Cardiac fibroblast (primary cell): ENCODE data around the gene CPEB1.

ENCODE experiments used
- DNase-seq, 2 donors: peaks; one replicate each; pipeline versions ENCODE4 v3.0.0 to v3.0.0-alpha.2; 2010; ENCODE audit warnings: low read depth in 2 of 2
- H3K4me3 ChIP-seq, 2 donors: replicated peaks in 1 of 2; 1 replicate in 1 of 2; 2 replicates in 1 of 2; pipeline ENCODE4 v1.5.1; 2011; ENCODE audit warnings: low read depth in 2 of 2, low read length in 2 of 2, mild to moderate bottlenecking in 2 of 2, moderate library complexity in 1 of 2
- TF ChIP-seq, protein P1 (sequence below): IDR thresholded peaks from one replicate; pipeline ENCODE4 v1.5.1; 2011; ENCODE audit warnings: low read depth, mild to moderate bottlenecking, low read length, inconsistent platforms

CPEB1 gene

DNA sequence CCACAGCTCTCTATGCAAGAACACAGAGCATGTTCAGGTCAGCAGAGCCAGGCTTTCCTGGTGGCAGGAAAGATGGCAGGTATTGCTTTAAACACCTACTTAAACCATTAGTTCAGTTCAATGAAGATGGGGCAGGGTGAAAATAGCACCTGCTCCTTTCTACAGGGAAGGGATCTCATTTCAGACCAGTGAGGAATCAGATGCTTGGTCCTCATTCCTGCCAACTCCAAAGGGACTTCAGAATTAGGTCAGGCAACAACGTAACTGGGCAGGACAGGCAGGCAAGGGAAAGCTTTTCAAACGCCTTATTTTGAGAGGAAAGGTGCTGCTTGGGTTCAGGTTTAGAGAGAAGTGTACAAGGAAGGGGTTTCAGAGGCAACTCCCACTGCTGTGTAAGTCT lies 94.3 kb downstream of the CPEB1 start:
- no peak overlapping the region for H3K4me3 ChIP-seq
- no peak for DNase-seq
- TF ChIP-seq, protein P1, sequence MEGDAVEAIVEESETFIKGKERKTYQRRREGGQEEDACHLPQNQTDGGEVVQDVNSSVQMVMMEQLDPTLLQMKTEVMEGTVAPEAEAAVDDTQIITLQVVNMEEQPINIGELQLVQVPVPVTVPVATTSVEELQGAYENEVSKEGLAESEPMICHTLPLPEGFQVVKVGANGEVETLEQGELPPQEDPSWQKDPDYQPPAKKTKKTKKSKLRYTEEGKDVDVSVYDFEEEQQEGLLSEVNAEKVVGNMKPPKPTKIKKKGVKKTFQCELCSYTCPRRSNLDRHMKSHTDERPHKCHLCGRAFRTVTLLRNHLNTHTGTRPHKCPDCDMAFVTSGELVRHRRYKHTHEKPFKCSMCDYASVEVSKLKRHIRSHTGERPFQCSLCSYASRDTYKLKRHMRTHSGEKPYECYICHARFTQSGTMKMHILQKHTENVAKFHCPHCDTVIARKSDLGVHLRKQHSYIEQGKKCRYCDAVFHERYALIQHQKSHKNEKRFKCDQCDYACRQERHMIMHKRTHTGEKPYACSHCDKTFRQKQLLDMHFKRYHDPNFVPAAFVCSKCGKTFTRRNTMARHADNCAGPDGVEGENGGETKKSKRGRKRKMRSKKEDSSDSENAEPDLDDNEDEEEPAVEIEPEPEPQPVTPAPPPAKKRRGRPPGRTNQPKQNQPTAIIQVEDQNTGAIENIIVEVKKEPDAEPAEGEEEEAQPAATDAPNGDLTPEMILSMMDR: no peak

DNA sequence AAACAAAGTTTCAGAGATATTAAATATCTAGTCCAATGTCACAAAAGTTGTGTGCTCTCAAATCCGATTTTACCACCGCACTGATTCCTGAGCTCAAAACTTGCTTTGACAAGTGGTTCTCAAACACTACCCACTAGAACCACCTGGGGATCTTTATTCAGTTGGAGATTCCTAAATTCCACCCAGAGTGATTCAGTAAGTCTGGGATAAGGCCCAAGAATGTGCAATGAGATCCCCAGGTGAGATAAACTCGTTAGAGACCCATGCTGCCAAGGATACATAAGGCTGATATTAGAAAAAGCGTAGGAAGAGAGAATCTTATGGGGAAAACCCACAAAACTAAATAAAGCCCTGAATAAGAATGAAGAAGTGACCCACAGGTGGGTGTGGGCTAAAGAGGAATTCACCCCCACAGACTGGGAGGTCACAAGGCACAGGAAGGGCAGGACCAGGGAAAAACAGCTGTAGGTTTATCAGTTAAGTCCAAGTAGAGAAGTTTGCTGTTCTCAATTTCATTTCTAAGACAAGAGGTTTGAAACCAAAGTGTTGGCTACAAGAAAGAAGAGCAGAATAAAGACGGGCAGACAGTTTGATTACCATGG lies 95.4 kb downstream of the CPEB1 start:
- no peak overlapping the region for H3K4me3 ChIP-seq
- no peak for DNase-seq
- TF ChIP-seq, protein P1: no peak

DNA sequence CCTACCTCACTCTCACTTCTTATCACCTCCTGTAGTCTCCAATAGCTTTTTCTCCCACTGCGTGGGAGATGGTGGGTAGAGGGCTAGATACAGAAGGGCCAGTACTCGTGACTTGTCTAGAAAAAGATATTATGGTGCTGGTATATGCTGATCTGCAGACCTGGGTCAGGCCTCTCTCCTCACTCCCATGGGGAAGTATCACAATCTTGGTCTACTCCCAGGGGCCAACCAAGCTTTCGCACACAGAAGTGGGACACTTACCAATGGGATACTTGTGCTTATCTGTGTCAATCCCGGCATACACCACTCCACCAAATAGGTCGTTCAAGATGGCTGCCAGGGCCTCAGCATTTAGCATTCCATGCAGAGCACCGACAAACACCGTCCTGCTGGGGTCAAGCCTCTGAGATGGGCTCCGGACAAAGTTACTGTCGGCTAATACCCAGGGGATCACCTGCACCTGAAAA lies 97.9 kb downstream of the CPEB1 start:
- no peak for DNase-seq
- TF ChIP-seq, protein P1: no peak
- H3K4me3 ChIP-seq: no peak overlapping the region

DNA sequence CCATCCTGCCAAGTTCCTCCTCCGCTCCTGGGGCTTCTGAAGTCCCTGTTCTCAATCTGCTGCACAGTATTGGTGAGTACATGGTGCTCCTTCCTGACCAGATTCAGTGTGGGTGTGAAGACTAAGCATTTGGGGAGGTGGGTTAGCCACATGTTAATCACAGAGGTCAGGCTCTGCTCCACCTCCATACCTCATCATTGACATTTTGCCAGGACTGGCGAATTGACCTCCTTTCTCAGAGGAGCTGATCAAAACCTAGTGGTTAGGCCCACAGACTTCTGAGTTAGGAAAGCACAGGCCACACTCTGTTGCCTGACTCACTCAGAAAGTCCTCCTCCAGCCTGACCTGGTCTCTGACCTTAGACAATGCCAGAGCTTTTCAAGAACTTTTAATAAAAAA lies 98.5 kb downstream of the CPEB1 start:
- TF ChIP-seq, protein P1: no peak
- no peak overlapping the region for H3K4me3 ChIP-seq
- no peak for DNase-seq

DNA sequence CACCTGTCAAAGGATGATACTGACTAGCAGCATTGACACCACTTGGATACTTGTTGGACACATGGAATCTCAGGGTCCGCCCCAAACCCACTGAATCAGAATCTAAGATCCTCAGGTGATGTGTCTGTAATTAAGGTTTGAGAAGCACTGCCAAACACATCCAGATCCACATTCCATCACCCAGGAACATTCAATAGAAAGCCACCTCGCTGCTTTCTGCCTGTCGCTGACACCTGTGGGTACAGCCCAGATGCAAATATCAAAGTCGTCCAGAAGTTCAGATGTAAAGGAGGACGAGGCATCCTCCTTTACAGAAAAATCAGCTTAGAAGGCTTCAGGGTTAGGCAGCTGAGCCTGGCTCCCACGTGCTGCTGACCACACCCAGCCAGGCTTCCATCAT lies 101.7 kb downstream of the CPEB1 start:
- TF ChIP-seq, protein P1: no peak
- DNase-seq: no peak
- no peak overlapping the region for H3K4me3 ChIP-seq

DNA sequence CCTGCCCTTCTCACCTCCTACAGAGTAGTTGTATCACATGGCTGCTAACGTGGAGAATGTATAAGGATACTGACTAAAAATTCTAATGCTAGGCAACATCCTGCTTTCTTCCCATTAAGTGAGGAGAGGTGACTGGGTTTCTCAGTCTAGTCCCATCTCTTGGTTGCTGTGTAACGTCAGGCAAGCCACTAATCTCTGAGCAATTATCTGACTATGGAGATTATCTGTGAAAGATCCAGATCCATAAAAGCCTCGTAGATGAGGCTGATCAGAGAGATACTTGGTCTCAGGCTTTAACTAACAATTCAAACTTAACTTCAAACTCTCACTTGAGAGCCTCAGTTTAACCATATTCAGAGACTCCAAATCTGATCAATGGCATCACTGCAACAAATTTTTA lies 102.2 kb downstream of the CPEB1 start:
- H3K4me3 ChIP-seq: no peak overlapping the region
- TF ChIP-seq, protein P1: no peak
- DNase-seq: no peak

DNA sequence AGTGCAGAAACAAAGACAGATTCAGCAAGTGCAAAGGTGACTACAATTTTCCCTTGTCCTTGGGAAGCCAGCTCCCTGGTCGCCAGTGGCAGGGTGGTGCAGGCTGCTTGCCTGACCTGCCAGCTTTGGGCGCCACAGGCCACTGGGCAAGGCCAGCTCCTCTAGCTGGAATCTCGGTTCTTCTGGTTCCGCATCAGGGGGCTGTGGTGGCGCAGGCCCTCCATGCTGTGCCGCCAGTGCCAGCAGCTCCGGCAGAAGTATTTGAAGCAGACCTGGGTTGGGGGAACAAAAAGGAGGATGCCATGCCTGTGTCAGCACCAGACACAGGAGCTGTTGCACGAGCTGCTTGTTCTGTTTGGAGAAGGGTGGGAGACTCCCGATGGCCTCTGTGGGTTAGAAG lies 102.7 kb downstream of the CPEB1 start:
- TF ChIP-seq, protein P1: no peak
- no peak overlapping the region for H3K4me3 ChIP-seq
- DNase-seq: no peak
